AML-193 (cell line): Measurements from ENCODE around the gene RBL1.

Experiments used
- DNase-seq, 2 experiments: peaks; one replicate each; lab custom pipeline; 2025; lab: John Stamatoyannopoulos, UW

RBL1 gene

GRCh38 chr20:36951198-36951978, 144.4 kb downstream of the RBL1 start, which contains the start of gene SAMHD1:
Gene SAMHD1 (minus strand): TSS chr20:36951708. CDS start chr20:36951643, 65 bp downstream.
- DNase-seq, result peak; percentile 97

GRCh38 chr20:36950414-36951197, 145.2 kb downstream of the RBL1 start:
- DNase-seq, result no peak
